ENCODE data around the gene ARHGEF28. TPM values are rescaled to one million over a fixed set of nuclear protein-coding genes. Genes with fewer than 3 reads are reported as not detected.

ARHGEF28 gene
- polyA plus RNA-seq, 4 donors: 13.7 to 55.9 (median 47.5) TPM

DNA sequence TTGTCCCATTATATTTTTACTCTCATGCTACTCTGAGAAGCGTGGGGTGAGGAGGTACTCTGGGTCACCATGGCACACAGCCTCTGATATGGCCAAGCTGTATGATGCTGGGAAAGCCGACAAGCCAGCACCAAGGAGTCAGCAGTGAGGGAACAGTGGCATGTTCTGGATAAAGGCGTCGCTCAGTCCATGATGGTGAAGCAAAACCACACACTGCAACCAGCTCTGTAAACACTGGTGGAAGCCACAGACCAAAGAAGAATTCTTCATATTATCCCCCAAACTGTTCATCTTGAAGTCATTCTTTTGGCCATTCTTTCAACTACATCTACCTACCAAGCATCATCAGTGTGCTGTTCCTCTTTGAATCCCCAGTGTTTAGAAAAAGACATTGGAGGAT is 264.6 kb downstream of the ARHGEF28 start:
- DNase-seq (ENCODE audit: low read depth in 4 of 4, low spot score in 3 of 4): no peak

DNA sequence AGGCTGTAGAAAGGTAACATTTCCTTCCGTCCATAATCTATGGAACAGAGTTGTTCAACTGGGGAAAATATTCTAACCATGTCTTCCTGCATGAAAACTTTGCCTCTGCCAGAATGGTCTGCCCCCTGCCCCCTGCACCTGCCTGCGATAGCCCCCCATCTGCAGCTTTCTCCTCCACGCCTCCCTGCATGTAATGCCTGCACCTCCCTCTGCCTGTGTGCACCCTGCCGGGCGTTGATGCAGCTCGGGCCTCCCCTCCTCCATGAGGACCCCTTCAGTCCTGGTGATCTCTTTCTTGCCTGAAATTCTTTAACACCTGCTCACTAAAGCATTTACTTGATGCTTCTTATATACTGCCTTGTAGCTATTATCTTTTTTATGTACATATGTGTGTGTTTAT is 266.2 kb downstream of the ARHGEF28 start:
- DNase-seq (ENCODE audit: low read depth in 4 of 4, low spot score in 3 of 4): no peak

DNA sequence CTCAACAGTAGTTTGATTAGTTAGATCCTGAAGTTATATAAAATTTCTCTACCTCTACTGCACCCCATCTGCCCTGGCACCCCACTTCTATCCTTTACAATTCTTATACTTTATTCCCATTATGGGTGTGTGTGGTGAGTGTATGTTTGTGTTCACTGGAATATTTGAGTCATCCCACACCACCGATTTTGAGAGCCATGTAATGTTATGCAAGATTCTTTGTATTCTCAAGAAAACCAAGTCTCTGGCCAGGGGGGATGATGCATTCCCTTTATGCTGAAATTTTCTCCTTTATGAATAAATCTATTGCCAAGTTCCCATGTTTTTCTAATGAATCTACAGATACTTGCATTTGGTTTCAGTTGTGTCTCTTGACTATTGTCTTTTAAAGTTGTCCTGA is 266.8 kb downstream of the ARHGEF28 start:
- no peak for DNase-seq (ENCODE audit: low read depth in 4 of 4, low spot score in 3 of 4)

DNA sequence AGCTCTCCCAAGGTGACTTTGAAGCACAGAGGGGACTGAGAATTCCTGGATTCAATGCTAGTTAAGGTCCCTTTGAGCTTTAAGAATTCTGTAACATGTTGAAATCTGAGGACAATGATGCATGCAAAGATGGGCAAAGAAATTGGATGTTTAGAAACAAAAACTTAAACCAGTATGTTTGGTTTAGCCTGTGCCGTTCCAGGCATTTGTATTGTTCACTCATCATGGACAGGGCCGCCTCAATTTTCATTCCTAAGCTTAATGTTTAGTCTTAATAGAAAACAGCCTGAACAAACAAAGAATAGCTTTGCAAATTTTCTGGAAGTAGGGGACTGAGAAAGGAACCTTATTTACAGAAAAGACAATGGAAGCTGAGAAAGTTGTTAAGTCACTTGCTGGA is 267.8 kb downstream of the ARHGEF28 start:
- DNase-seq (ENCODE audit: low read depth in 4 of 4, low spot score in 3 of 4): no peak

DNA sequence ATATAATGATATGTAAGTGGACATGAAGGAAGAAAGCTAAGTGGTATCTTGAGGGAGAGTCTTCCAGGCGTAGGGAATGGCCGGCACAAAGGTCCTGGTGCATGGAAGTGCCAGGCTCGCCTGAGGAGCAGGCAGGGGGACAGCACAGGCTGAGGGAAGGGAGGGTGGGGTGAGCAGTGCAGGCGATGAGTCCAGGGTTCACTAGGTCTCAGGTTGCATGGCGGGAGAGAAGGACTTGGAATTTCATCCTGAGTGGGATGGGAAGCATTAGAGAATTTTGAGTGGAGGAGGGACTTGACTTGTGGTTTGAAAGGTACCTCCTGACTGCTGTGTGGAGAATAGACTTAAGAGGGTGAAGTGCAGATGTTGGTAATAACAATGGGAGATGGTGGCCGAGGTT is 268.9 kb downstream of the ARHGEF28 start:
- DNase-seq (ENCODE audit: low read depth in 4 of 4, low spot score in 3 of 4): no peak

DNA sequence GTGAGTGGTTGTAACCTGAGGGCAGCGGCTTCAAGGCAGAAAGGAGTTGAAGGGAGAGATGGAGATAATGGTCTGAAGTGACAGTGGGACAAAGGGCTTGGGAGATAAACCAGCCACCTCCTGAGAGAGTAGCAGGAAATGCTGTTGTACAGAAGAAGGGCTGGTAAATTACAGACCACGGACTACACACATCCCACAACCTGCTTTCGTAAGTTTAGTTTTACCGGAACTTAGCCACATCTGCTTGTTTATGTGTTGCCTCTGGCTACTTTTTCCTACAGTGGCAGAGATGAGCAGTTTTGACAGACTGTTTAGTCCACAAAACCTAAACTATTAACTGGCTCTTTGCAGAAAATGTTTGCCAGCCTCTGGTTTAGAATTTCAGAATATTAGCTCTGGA is 269.5 kb downstream of the ARHGEF28 start:
- no peak for DNase-seq (ENCODE audit: low read depth in 4 of 4, low spot score in 3 of 4)

DNA sequence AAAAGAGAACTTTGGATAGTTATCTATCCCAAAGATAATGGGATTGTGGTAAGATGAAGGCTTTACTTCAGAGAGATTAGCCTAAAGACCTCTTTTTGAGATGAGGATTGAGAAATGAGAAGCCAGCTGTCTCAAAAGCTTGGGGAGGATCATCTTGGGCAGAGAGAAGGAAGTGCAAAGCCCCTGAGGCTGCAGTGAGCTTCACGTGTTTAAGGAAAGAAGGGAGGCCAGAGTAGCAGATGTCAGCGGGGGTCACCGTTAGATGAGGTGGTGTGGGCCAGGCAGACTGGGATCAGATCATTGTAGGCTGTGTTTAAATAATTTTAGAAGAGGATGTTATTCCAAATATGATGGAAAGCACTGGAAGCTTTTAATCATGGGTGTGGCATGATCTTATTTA is 270.1 kb downstream of the ARHGEF28 start:
- DNase-seq (ENCODE audit: low read depth in 4 of 4, low spot score in 3 of 4): no peak

DNA sequence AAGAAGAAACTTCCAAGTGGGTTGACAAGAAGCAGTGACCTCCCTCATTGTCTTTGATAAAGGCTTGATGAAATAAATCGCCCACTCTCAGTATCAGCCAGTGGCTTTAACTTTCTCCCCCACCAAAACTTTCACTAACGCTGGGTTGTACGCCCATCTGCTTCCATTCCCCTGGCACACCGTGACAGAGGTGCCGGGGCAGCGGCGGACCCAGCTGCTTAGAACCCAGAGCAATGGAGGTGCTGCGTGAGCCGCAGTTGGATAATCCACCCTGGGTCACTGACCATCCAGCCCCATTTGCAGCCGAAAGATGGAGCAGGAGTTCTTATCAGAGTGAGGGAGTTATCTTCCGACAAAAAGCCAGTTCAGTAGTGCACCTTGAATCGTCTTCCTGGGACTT is 270.7 kb downstream of the ARHGEF28 start:
- no peak for DNase-seq (ENCODE audit: low read depth in 4 of 4, low spot score in 3 of 4)

DNA sequence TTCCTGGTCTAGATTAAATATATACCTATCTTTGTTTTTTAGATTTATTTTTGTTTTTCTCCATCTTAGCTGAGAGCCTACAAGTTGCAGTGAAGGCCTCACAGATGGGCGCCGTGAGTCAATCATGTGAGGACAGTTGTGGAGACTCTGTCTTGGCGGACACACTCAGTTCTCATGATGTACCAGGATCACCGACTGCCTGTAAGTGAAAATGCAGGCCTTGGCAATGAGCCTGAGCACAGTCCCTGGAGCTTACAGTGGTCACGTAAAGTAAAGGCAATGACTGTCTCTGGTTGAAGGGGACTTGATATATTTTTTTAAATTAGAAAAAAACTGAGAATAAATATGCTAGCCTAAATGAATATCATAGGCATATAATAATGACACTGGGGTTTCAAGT is 271.9 kb downstream of the ARHGEF28 start:
- no peak for DNase-seq (ENCODE audit: low read depth in 4 of 4, low spot score in 3 of 4)

DNA sequence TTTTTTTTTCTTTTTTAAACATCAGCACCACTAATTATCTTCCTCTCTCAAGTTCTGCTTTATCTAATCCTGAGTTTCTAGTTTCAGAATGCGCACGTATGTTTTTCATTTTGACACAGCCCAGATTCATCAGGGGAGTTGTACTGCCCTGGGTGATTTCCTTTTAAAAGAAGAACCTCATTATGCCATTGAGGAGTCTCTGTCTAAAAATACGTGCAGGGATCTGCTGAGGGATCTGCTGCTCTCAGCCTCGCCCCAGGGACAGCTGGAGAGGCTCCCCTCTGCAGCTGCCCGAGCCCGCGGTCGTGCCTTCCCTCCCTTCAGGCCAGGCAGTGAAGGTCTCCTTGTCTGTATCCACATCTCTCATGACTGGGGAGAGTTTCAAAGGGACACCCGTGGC is 273.1 kb downstream of the ARHGEF28 start:
- no peak for DNase-seq (ENCODE audit: low read depth in 4 of 4, low spot score in 3 of 4)

DNA sequence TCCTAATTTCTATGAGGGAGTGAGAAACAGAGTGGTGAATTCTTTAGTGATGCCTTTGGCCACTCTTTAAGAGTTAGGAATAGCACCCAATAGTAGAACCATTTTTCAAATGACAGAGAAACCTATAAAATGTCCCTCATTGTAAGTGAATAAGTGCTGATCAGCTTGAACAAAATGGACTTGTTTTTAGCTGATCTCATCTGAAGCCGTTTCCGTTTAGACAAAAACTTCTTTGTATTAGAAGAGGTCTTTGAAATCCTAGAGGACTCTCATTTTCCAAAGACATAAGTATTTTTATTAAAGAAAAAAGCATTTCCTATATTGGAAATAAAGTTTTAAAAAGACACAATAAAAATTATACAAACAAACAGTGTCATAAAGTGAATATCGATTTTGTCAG is 273.9 kb downstream of the ARHGEF28 start:
- no peak for DNase-seq (ENCODE audit: low read depth in 4 of 4, low spot score in 3 of 4)

DNA sequence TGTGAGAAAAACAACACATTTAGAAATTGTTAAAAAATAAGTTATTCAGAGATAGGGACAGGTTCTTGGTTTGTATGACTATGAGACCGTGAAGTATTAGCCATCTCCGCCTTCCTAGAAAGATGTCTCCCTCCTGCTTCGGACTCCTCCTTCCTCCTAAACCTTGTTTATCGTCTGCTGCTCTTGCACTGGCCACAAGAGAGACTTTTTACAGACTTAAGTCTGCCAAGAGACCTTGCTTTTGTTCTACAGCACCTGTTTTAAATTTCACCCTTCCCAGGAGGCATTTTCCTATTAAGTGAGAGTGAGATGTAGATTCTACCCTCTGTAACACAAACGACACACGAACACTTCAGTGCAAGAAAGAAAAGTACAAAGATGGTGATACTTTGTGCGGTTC is 274.6 kb downstream of the ARHGEF28 start:
- no peak for DNase-seq (ENCODE audit: low read depth in 4 of 4, low spot score in 3 of 4)

DNA sequence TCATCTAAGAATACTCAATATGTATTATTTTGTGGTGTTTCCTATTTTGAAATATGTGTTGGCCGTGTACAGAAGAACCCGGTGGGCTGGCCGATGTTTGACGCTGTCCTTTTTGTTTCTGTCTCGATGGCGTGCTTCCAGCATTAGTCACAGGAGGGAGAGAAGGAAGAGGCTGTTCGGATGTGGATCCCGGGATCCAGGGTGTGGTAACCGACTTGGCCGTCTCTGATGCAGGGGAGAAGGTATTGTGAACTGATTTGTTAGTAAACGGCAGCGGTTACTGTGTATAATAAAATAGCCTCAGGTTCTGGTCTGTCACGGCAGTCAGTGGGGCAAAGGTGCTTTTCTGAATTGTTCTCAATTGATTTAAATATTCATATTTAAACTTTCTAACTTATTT is 275.0 kb downstream of the ARHGEF28 start:
- DNase-seq (ENCODE audit: low read depth in 4 of 4, low spot score in 3 of 4): no peak

DNA sequence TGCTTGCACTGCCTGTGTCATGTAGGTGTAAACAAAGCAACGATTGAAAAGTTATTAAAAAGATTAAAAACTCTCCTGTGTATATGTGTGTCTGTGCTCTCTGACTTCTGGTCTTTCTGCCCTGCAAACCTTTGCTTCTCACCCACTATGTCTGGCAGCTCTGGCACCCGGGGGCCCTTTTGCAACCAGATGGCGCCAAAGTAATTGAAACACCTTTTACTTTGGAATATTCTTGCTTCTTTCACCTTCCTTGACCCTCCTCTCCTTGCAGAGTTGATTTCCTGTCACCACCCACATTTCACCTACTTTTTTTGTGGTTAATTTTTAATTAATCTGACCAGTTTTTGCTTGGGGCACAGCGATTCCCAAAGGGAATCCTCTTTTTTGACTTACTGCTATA is 275.5 kb downstream of the ARHGEF28 start:
- no peak for DNase-seq (ENCODE audit: low read depth in 4 of 4, low spot score in 3 of 4)

DNA sequence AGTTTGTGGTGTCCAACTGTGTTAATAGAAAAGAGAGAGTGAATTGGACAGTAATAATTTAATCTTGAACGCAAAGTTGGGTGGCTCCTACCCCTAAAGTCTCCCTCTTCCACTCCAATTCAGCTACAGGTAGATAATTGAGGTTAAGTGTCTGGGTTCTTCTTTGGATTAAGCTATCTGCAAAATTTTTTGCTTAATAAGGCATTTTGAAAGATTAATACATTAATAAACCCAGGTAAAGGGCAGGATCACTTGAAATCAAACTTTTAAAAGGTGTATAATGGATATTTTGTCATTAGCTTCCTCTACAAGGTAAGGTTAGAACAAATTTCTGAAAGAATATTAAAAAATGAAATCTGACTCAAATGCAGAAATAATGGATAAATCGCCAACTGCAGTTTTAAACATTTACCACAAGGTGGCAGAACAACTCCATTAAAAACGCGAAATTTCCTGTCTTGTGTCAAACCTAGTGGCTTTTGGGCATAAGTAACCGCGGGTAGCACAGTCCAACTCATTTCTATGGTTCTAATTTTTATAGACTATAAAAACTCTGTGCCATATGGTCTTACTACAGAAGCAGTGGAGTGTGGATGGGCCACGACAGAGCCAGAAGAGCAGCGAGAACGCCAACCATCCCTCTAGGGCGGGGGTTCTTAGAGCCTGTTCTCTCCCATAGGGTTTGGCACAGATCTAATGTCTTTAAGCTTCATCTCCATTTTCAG is 276.5 kb downstream of the ARHGEF28 start:
- peak in 2 of 4 donors; percentile 42 for DNase-seq (ENCODE audit: low read depth in 4 of 4, low spot score in 3 of 4)

DNA sequence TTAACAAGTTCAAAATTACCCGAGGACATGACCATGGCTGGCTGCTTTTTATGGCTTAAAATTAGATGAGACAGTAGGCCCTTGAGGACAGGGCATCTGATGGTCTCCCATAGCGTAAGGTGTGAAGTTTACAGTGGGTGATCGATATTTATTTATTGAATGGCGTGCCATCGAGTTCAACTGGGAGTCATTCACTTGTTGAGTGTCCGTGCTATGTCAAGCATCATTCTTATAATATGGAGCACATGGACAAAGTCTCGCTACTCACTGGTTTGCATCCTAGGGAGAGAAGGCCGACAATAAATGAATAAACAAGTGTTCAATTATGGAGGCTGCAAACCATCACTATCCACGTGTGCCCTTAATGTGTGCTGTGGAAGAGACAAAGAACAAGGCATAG is 277.2 kb downstream of the ARHGEF28 start:
- DNase-seq (ENCODE audit: low read depth in 4 of 4, low spot score in 3 of 4): no peak

DNA sequence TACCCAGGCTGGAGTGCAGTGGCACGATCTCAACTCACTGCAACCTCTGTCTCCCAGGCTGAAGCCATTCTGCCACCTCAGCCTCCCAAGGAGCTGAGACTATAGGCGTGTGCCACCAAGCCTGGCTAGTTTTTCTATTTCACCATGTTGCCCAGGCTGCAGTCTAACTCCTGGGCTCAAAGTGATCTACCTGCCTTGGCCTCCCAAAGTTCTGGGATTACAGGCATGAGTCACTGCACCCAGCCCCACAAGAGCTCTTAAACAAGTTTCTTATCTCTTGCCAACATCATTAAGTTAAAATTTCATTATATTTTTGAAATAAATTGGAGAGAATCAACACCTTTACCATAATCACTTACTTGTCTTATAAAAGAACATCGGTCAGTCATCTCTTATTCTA is 280.3 kb downstream of the ARHGEF28 start:
- no peak for DNase-seq (ENCODE audit: low read depth in 4 of 4, low spot score in 3 of 4)

DNA sequence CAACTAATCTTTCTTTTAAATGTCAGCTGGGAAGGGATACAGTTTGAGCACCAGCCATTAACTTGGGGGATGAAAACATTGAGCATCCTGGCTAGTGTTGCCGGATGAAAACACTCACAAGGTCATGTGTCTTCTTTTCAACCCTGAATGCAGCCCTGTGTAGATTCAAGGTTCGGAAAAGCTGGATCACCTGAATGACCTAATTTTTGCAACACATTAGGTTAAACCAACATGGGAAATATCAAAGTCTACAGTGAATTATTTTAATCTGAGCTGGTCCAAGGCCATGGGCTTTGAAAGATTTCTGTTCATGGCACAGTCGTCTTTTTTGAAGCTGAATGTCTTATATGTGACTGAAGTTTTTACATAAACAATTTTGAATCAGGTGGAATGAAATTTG is 281.2 kb downstream of the ARHGEF28 start:
- no peak for DNase-seq (ENCODE audit: low read depth in 4 of 4, low spot score in 3 of 4)

DNA sequence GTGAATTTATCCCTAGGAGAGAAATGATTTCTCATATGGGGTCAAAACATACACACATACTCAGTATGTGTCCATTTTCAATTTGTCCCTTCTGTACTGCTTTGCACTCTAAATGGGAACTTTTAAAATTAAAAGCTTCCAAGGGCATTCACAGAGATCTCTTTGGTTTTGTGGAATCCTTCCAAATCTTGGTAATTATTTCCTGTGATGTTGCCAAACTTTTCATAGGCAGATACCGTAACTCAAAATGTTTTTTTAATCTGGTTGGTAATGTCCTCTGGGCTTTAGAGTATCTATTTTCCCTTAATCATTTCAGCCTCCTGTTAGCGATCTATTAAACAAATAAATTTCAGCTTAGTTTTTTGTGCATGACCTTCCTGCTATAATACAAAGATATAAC is 282.4 kb downstream of the ARHGEF28 start:
- DNase-seq (ENCODE audit: low read depth in 4 of 4, low spot score in 3 of 4): no peak

DNA sequence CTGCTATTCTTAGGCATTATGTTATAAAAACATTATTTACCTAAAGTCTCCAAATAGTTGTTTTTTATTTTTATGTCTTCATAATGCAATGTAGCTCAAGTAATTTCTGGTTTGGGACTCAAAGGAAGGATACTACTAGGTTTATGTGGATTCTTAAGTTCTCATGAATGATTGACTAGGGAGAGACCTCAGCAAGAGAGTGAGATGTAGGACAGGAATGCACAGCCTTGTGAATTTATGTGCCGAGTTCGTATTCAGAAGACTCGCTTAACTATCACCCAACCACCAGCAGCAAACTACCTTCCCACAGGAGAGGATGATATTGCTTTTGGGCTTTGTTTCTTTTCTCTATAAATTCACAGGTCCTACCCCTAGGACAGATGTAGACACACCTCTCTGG is 282.9 kb downstream of the ARHGEF28 start:
- DNase-seq (ENCODE audit: low read depth in 4 of 4, low spot score in 3 of 4): no peak

DNA sequence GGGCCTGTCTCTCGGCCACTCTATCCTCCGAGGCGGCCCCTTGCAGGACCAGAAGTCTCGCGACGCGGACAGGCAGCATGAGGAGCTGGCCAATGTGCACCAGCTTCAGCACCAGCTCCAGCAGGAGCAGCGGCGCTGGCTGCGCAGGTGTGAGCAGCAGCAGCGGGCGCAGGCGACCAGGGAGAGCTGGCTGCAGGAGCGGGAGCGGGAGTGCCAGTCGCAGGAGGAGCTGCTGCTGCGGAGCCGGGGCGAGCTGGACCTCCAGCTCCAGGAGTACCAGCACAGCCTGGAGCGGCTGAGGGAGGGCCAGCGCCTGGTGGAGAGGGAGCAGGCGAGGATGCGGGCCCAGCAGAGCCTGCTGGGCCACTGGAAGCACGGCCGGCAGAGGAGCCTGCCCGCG is 283.5 kb downstream of the ARHGEF28 start:
- DNase-seq (ENCODE audit: low read depth in 4 of 4, low spot score in 3 of 4): no peak

DNA sequence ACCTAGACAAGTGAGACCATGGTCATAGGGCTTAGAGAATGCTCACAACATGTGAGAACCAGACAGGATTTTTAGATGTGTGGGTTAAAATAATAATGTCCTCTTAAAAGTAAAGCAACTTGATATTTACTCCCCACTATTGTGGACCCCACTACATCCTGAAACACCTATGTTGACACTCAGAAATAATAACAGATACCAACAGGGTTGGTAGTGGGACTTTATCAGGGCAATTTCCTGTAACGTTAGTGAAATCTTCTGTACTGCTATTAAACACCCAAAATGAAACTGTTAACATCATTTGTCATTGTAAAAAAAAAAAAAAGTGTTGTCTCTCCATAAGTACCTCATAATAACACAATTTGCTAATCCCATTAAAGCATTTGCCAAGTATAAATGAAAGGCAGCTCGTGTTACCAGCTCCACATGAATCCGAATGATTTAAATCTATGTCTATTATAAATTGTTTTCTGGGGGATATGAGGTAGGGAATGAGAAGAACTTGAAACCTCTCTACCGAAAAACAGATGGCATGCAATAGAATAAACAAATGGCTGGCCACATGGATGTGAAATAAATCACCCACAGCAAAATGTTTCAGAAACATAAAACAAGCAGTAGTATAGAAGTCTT is 285.9 kb downstream of the ARHGEF28 start:
- DNase-seq (ENCODE audit: low read depth in 4 of 4, low spot score in 3 of 4): no peak

DNA sequence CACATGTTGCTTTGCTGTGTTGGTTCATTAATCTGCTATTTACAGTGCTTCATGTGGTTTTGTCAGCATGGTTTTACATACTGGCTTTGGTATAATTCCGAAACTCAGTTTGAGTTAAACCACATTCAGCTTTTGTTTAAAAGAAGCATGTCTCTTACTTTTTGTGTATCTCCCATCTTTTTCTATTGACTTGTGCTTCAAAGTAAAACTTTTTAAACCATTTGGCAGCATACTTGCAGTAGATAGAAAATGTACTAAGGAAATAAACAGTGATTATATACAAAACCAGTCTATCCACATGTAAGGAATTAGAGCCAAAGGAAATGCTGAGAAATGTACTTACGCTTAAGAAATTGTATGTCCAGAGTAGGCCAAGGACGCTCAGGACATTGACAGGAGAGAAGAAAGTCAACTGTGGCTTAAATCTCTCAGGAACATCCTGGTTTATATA is 286.9 kb downstream of the ARHGEF28 start:
- no peak for DNase-seq (ENCODE audit: low read depth in 4 of 4, low spot score in 3 of 4)

Measured in left renal pelvis (tissue), 4 donors.